Posterior vena cava (tissue), 2 donors: Measurements from ENCODE around the gene VMAC. TPM values are rescaled to one million over a fixed set of nuclear protein-coding genes. Genes with fewer than 3 reads are reported as not detected.
"Not testable (repeated sequence)": the region's sequence is repeated elsewhere in the genome, so short reads cannot be mapped to it uniquely, and the experiment has no call there.

Experiments used
- DNase-seq: peaks from one replicate; pipeline ENCODE4 v3.0.0-alpha.2; 2020; ENCODE audit warnings: low spot score
- intact Hi-C, 2 donors: fragments of 100-400 bp; cut with DNase I; formaldehyde crosslinking; loops; one replicate each; pipeline versions ENCODE4 v1.14.1 to v1.14.2; 2022 to 2023
- total RNA-seq, 2 donors: library from RNA; stranded (reverse); fragmentation: NEBNext Ultra II Directional; extraction: Animal tissue kit (Norgen Biotek cat#: 25700); gene quantifications; one replicate each; pipeline ENCODE4 v1.2.1, GENCODE V29; 2021
- donor health status: DM: yes; HTN: yes; CAD: no.
- donor health status: DM: yes; HTN: yes; CAD: no.

The VMAC gene
- total RNA-seq, 2 donors from 2014 or later, result 2.4 to 5.0 TPM

- DNase-seq, result no peak
- intact Hi-C loops, result no loop called here
Observed at GRCh38 chr19:5882421-5882968, 22.2 kb upstream of the VMAC start.

- DNase-seq, intact Hi-C loops: not testable (repeated sequence)
Observed at GRCh38 chr19:5883157-5883873, 21.4 kb upstream of the VMAC start.

DNA sequence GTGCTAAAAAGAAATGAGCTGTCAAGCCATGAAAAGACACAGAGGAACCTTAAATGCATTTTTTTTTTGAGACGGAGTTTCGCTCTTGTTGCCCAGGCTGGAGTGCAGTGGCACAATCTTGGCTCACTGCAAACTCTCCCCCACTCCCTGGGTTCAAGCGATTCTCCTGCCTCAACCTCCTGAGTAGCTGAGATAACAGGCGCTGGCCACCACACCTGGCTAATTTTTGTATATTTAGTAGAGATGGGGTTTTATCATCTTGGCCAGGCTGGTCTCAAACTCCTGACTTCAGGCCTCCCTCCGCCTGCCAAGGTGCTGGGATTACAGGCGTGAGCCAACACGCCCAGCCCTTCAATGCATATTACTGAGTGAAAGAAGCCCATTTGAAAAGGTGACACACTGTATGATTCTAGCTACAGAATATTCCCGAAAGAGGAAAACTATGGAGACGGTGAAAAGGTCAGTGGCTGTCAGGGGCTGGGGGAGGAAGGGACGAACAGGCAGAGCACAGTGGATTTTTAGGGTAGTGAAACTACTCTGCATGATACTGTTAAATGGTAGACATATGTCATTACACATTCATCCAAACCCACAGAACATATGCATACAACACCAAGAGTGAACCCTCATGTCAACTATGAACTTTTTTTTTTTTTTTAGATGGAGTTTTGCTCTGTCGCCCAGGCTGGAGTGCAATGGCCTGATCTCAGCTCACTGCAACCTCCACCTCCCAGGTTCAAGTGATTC, 20.4 kb upstream of the VMAC start:
- DNase-seq, intact Hi-C loops: not testable (repeated sequence)

GRCh38 chr19:5889288-5889971, 15.2 kb upstream of the VMAC start:
- DNase-seq, result no peak
- intact Hi-C loops, result no loop called here

GRCh38 chr19:5890099-5890498, 14.6 kb upstream of the VMAC start:
- DNase-seq, result no peak
- intact Hi-C loops, result loop anchor here in 1 of 2 donors (5.0 kb wide), 1 partner anchor 83 kb away; the partner anchor contains the start of gene NRTN

- intact Hi-C loops, result loop anchor here in 1 of 2 donors (5.0 kb wide), 1 partner anchor 84 kb away; the partner anchor contains the start of gene NRTN
- no peak for DNase-seq
Observed at GRCh38 chr19:5891572-5891937, 13.1 kb upstream of the VMAC start.

GRCh38 chr19:5891938-5892771, 12.5 kb upstream of the VMAC start:
- intact Hi-C loops, result loop anchor here (2.0 to 5.0 kb wide), 2 partner anchors 85 to 87 kb away; partner anchors contain the start of gene NRTN (in 2 of the 2)
- DNase-seq, result no peak

DNA sequence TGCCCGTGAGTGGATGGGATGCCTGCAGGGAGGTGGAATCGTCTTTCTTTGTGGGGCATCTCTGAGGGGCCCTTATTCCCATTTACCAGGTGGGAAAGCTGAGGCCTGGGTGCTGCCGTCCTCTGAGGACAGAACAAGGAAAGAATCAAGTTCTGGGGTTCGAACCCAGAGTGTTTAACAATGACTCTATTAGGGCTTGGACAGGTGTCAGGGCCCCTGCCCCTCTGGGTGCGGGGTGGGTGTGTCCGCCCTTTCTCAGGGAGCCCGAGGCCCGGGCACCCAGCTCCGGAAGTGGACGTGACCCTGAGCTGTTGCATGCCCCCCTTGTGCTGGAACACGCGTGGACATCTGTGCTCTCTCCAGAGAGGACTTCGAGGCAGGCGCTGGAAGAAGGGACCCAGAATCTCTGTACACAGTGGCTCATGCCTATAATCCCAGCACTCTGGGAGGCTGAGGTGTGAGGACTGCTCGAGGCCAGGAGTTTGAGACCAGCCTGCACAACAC, 11.8 kb upstream of the VMAC start:
- no peak for DNase-seq
- intact Hi-C loops, result loop anchor here (2.0 to 5.0 kb wide), 2 partner anchors 86 to 88 kb away; partner anchors contain the start of gene NRTN (in 2 of the 2)

- intact Hi-C loops, result loop anchor here (2.0 to 5.0 kb wide), 2 partner anchors 86 to 89 kb away; partner anchors contain the start of gene NRTN (in 2 of the 2)
- DNase-seq, result no peak
Observed at GRCh38 chr19:5893296-5893903, 11.3 kb upstream of the VMAC start.

GRCh38 chr19:5893907-5894703, 10.6 kb upstream of the VMAC start:
- no peak for DNase-seq
- intact Hi-C loops, result loop anchor here (2.0 to 5.0 kb wide), 2 partner anchors 87 to 89 kb away; partner anchors contain the start of gene NRTN (in 2 of the 2)

- DNase-seq, result no peak
- intact Hi-C loops, result loop anchor here in 1 of 2 donors (5.0 kb wide), 1 partner anchor 88 kb away; the partner anchor contains the start of gene NRTN
Observed at GRCh38 chr19:5894704-5895349, 9.8 kb upstream of the VMAC start.

- intact Hi-C loops, result no loop called here
- no peak for DNase-seq
Observed at GRCh38 chr19:5895409-5895808, 9.3 kb upstream of the VMAC start.

DNA sequence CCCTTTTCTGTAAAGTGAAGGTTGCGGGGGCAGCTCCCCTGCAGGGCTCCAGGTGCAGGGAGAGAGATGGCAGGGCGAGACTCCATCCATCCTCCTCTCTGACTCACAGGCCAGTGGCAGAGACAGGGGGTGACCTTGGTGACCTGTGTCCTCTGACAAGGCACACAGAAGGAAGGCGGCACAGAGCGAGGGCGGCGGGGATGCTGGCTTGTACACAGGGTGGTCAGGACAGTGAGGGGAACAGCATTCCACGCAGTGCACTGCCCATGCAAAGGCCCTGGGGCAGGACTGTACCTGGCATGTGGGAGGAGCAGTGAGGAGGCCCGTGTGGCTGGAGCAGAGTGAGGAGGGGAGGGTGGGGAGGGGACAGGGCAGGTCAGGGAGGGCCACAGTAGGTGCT, 8.8 kb upstream of the VMAC start:
- DNase-seq, result no peak
- intact Hi-C loops, result no loop called here

DNA sequence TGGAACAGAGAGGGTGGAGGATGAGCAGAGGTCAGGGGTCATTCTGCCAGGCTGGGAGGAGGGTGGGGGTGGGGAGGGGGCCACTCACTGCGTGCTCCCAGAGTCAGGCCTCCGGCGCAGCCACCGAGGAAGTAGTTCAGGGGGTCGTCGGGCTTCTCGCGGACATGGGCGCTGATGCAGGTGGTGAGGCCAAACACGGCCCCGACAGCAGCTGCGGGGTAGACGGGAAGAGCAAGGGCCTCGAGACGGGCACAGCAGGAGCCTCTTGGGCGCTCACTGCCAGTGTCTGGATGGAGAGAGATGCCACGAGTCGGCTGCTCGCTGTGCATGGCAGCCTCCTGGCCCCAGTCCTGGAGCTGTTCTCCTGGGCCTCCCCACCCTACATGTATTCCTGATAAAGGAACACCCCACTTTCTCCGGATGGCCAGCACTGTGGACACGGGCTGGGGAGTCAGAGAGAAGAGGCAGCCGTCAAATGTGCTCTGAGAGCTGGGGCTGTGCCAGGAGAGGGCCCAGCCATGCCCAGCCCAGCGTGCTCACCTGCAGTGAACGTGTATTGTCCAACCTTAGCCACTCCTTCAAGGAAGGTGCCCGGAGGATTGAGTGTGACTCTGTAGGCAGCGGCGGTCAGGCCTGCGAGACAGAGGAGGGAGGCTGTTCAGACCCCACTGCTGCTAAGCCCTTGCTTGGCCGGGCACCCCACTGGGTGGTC, 8.2 kb upstream of the VMAC start:
- no peak for DNase-seq
- intact Hi-C loops, result no loop called here

DNA sequence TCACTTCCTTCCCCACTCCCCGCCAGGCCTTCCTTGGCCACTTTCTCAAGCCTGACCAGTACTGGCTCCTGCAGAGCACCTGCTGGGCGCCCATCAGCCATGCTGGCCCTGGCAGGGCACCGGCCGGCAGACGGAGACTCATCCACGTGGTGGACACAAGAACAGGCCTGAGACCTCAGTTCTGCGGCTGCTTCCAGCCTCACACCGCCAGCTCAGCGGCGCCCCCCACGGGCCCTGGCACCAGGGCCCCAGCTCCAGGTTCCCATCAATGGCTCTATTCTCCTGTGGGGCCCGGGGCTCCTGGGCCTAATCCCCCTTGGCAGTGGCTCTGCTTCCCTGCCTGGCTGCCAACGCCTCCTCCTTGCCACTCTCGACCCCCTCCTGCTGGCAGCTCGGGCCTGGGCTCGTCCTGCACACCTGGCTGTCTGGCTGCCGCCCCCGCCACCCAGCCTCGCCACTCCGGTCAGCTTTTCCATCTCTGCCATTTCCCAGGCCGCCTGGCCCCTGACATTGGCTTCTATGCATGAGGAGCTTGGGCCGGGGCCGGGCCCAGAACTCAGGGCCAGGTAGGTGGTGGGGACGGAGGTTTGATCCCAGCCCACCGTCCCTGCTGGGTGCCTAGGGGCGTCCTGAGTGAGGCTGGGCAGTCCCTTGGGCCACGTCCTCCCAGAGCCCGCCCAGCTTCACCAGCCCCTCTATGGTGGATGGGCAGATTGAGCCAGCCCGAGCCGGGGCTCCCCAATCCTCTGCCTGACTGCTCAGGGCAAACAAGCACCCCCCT, 7.3 kb upstream of the VMAC start:
- DNase-seq, result no peak
- intact Hi-C loops, result no loop called here
